Sigmoid colon (tissue), 4 donors: Measurements from ENCODE around the gene UBL7.

Source experiments
- CTCF ChIP-seq, 4 experiments: fragments of 450-650 bp in 3 of 4; fragments of 200-600 bp in 1 of 4; IDR thresholded peaks; one replicate each; pipeline ENCODE4 v1.5.1; 2016 to 2019; ENCODE audit warnings: antibody characterized with exemption in 4 of 4, mild to moderate bottlenecking in 3 of 4, moderate library complexity in 2 of 4
- EP300 ChIP-seq, 4 donors: sonication (generic); formaldehyde crosslinking; IDR thresholded peaks; one replicate each; pipeline ENCODE4 v1.6.1; 2017; ENCODE audit warnings: antibody characterized with exemption in 4 of 4
- POLR2A ChIP-seq, 2 donors: fragments of 450-650 bp; IDR thresholded peaks; one replicate each; pipeline ENCODE4 v1.6.1; 2016; ENCODE audit warnings: antibody characterized with exemption in 2 of 2, mild to moderate bottlenecking in 2 of 2, moderate library complexity in 2 of 2
- POLR2AphosphoS5 ChIP-seq, 4 donors: sonication (generic); formaldehyde crosslinking; IDR thresholded peaks; one replicate each; pipeline ENCODE4 v1.6.1; 2017; ENCODE audit warnings: antibody characterized with exemption in 4 of 4

GRCh38 chr15:74424901-74425528 lies 35.9 kb downstream of the UBL7 start:
- TF ChIP-seq CTCF (IDR thresholded peaks at IDR 0.05) (no peak), POLR2A (IDR thresholded peaks at IDR 0.05) (no peak), POLR2AphosphoS5 (IDR thresholded peaks at IDR 0.05) (no peak), EP300 (IDR thresholded peaks at IDR 0.05) (no peak)
